Esophagus squamous epithelium (tissue), 4 donors: ENCODE data around the gene KRABD2.

Experiments used
- CTCF ChIP-seq, 6 experiments: fragments of 450-650 bp in 4 of 6; fragments of 200-600 bp in 2 of 6; sonication (generic) in 2 of 6; IDR thresholded peaks; one replicate each; pipeline ENCODE4 v1.5.1; 2016 to 2019; ENCODE audit warnings: antibody characterized with exemption in 6 of 6, mild to moderate bottlenecking in 4 of 6, moderate library complexity in 4 of 6
- POLR2A ChIP-seq, 4 donors: fragments of 450-650 bp; IDR thresholded peaks; one replicate each; pipeline ENCODE4 v1.6.1; 2017; ENCODE audit warnings: antibody characterized with exemption in 4 of 4, mild to moderate bottlenecking in 4 of 4, moderate library complexity in 3 of 4

GRCh38 chr17:8382052-8382879 is 5.8 kb upstream of the KRABD2 start:
- TF ChIP-seq CTCF (IDR thresholded peaks at IDR 0.05): no peak
- TF ChIP-seq POLR2A (IDR thresholded peaks at IDR 0.05): no peak
